ENCODE data around the gene PRUNE2. TPM values are rescaled to one million over a fixed set of nuclear protein-coding genes. Genes with fewer than 3 reads are reported as not detected.
A peak's percentile ranks its signal among the peaks of the same experiment; 100 is the strongest.

Gene PRUNE2
- total and polyA plus RNA-seq, 2 of the 8 experiments (the other 6 are each of a cell fraction or from before 2014, with no cell fraction given), result 5.5 to 13.3 TPM

- Histone ChIP-seq H3K14ac (ENCODE audit: insufficient read length) (no peak overlapping the region), H3K36me3 (ENCODE audit: control insufficient read depth in 2 of 4, insufficient read depth in 4 of 4, low read length in 3 of 4) (no peaks in the 10 kb centered on the region)
- DNase-seq (ENCODE audit: low read depth in 1 of 2, low spot score in 2 of 2), result peak in 1 of 2 experiments; percentile 10
Observed at GRCh38 chr9:76846297-76846696, 59.6 kb downstream of the PRUNE2 start.

More at GRCh38 chr9:76846297-76846696, 59.6 kb downstream of the PRUNE2 start:
- H2BK5ac ChIP-seq (ENCODE audit: low read depth, low read length), result no peak overlapping the region
- no peaks in the 10 kb centered on the region for H3K79me1 ChIP-seq (ENCODE audit: low read depth, low read length)
- no peak overlapping the region for H2BK15ac ChIP-seq (ENCODE audit: low read length)
- peaks cover 0 to 2% of the 10 kb centered on the region in 2 experiments for H4K20me1 ChIP-seq (replicated peaks in 1 of 2; ENCODE audit: control insufficient read depth in 1 of 2, insufficient read depth in 2 of 2, low read length in 2 of 2)
- H3K27me3 ChIP-seq (replicated peaks in 1 of 4; ENCODE audit: control insufficient read depth in 3 of 4, extremely low read depth in 1 of 4, insufficient read depth in 3 of 4, low read length in 3 of 4), result no peaks in the 10 kb centered on the region
- H2AK5ac ChIP-seq (ENCODE audit: low read depth, low read length), result no peak overlapping the region
- no peak overlapping the region for H3K9ac ChIP-seq (replicated peaks in 1 of 4; ENCODE audit: extremely low read depth in 1 of 4, low read depth in 3 of 4, low read length in 3 of 4)
- TF ChIP-seq EZH2 (IDR thresholded peaks at IDR 0.05; ENCODE audit: low read depth, low read length, severe bottlenecking) (no peak), CHD1 (IDR thresholded peaks at IDR 0.05; ENCODE audit: low read depth, low read length) (no peak), TBP (IDR thresholded peaks at IDR 0.05; ENCODE audit: low read depth, low read length) (no peak), PHF8 (conservative IDR thresholded peaks at IDR 0.05; ENCODE audit: low read depth, low read length) (no peak)
- H3K4ac ChIP-seq (replicated peaks; ENCODE audit: insufficient read length, low read depth, low read length), result no peak overlapping the region
- no peak overlapping the region for H3K4me3 ChIP-seq (ENCODE audit: extremely low read depth in 1 of 4, insufficient read depth in 2 of 4, low read depth in 3 of 4, low read length in 4 of 4)
- H2BK12ac ChIP-seq (ENCODE audit: low read depth, low read length), result no peak overlapping the region
- WGBS, 2 experiments (ENCODE audit: extremely low coverage in 1 of 2, insufficient coverage in 1 of 2, insufficient read length in 1 of 2, insufficient replicate concordance in 2 of 2, low coverage in 1 of 2, low lambda C conversion rate in 2 of 2, missing lambda C conversion rate in 1 of 2), result 91% methylated on average over 9 of the region's 9 CpGs; no CpG with 5 or more reads in 1 of the 2 experiments
- H2AFZ ChIP-seq (ENCODE audit: low read length), result no peak overlapping the region
- no peaks in the 10 kb centered on the region for H3K9me3 ChIP-seq (ENCODE audit: insufficient read depth in 2 of 2, low read depth in 1 of 2, low read length in 1 of 2)
- POLR2A ChIA-PET (ENCODE audit: partially characterized antibody), result no interaction called here
- H4K91ac ChIP-seq (replicated peaks; ENCODE audit: insufficient read length, low read length), result no peak overlapping the region
- H3K56ac ChIP-seq (replicated peaks; ENCODE audit: insufficient read length, low read depth, low read length), result no peak overlapping the region
- no peak overlapping the region for H3K27ac ChIP-seq (ENCODE audit: low read depth, low read length)
- H3K18ac ChIP-seq (ENCODE audit: extremely low read depth, low read length), result no peak overlapping the region
- no peak overlapping the region for H3K4me2 ChIP-seq (ENCODE audit: insufficient read depth in 1 of 2, low read depth in 2 of 2, low read length in 2 of 2)
- no peak overlapping the region for H2BK120ac ChIP-seq (replicated peaks; ENCODE audit: low read depth, low read length)
- H4K8ac ChIP-seq (ENCODE audit: extremely low read depth, insufficient read depth, low read length), result no peak overlapping the region
- no peaks in the 10 kb centered on the region for H3K23me2 ChIP-seq (ENCODE audit: low read depth, low read length)
- no peak overlapping the region for H3K23ac ChIP-seq (ENCODE audit: insufficient read length)
- H4K5ac ChIP-seq (ENCODE audit: insufficient read length, low read depth, low read length), result no peak overlapping the region
- no peak overlapping the region for H2BK20ac ChIP-seq (ENCODE audit: low read length)
- CTCF ChIA-PET (ENCODE audit: partially characterized antibody), result no interaction called here
- H3K4me1 ChIP-seq (replicated peaks in 1 of 4; ENCODE audit: control insufficient read depth in 3 of 4, insufficient read depth in 4 of 4, low read length in 3 of 4), result no peaks in the 10 kb centered on the region
- H3K79me2 ChIP-seq (ENCODE audit: control insufficient read depth in 1 of 2, insufficient read depth in 2 of 2, low read length in 2 of 2), result no peaks in the 10 kb centered on the region
- no peak for FAIRE-seq

Measured in H1 (cell line).